ENCODE measurements around the gene LHFPL2.

DNA sequence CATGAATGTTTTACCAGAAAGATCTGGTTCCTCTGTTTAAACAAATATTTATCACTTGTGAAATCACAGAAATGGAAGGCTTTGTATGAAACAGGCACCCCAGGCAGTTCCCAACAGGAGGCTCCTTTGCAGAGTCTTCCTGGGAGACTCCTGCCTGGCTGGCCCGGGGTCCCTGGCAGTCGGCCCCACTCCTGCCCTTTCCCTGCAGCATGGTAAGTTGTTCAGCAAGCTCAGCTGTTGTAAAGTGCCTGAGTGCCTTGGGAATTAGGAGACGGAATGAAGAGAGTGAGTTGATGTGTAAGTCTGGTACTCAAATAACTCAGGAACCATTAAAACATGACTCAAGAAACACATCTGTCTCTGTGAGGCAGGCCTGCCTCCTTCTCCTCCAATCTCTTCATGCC, 17.5 kb upstream of the LHFPL2 start:
- TF ChIP-seq, protein P1, sequence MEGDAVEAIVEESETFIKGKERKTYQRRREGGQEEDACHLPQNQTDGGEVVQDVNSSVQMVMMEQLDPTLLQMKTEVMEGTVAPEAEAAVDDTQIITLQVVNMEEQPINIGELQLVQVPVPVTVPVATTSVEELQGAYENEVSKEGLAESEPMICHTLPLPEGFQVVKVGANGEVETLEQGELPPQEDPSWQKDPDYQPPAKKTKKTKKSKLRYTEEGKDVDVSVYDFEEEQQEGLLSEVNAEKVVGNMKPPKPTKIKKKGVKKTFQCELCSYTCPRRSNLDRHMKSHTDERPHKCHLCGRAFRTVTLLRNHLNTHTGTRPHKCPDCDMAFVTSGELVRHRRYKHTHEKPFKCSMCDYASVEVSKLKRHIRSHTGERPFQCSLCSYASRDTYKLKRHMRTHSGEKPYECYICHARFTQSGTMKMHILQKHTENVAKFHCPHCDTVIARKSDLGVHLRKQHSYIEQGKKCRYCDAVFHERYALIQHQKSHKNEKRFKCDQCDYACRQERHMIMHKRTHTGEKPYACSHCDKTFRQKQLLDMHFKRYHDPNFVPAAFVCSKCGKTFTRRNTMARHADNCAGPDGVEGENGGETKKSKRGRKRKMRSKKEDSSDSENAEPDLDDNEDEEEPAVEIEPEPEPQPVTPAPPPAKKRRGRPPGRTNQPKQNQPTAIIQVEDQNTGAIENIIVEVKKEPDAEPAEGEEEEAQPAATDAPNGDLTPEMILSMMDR (IDR thresholded peaks at IDR 0.05; ENCODE audit: insufficient read depth, low read length): no peak
- TF ChIP-seq POLR2AphosphoS5 (IDR thresholded peaks at IDR 0.05; ENCODE audit: low read depth): no peak
